GM21825 (cell line): Measurements from ENCODE around the gene ZNF407.

Experiments
- ATAC-seq: cut with Tn5 transposase; IDR thresholded peaks from one replicate; pipeline ENCODE4 v1.9.1; 2021; ENCODE audit warnings: mild to moderate bottlenecking, moderate library complexity; ENCODE audit not compliant: unreplicated experiment

ZNF407 gene

DNA sequence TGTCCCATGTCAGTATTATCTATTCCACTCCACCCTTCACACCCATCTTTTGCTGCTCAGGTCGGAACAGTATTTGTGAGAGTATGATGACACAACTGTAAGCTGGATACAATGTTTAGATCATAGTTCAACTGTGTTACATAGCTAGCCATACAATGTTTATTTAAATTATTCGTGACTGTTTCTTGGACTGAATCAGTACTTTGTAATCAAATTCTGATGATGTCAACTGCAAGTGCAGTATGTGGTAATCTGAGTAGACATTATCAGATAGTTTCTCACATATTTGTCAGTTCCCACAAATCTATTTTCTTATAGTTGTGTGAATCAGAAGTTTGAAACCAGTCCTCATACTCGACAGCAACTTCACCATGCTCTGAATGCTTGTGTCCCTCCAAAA is 177.6 kb downstream of the ZNF407 start:
- no peak for ATAC-seq

DNA sequence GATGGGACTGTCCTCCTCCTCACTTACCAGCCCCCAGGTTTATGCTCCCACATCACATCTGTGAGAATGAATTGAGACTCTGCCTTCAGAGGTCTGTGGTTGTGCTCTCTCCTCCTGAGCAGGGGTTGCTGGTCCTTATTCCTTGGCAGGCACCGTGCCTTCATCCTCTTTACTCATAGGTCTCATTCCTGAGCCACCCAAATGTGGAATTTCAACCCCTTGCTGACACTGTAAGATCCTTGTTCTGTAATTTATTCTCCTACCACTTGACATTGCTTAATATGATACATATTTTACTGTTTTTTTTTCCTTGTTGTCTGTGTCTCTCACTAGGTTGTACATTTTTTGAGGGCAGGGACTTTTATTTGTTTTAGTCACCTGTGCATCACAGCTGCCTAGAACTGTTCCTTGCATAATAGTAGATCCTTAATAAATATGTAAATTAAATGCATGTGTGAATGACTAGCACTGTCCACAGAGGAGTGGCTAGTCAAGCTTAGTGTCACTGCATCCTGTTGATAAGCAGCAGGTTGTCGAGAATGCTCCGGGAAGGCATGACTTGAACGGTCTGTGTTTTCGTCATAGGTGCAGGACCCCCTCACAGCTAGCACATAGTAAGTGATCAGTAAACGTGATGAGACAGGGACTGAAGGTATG is 180.6 kb downstream of the ZNF407 start:
- ATAC-seq: no peak

DNA sequence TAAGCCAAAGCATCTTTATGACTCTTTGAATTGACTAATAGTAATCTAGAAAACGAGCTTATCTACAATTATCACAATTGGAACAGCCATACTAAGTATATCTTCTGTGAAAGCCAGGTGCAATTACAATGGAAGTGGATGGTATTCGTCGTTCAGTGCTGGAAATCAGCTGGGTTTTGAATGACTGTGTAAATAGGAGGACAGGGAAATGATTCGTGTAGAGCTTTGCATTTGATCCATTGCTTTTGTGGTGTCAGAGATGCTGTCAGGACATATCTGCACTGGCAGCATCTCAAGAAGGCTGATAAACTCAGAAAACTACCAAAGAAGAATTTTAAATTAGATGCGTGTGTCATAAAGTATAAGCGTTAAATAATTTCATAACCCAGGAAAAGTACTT is 187.1 kb downstream of the ZNF407 start:
- no peak for ATAC-seq

DNA sequence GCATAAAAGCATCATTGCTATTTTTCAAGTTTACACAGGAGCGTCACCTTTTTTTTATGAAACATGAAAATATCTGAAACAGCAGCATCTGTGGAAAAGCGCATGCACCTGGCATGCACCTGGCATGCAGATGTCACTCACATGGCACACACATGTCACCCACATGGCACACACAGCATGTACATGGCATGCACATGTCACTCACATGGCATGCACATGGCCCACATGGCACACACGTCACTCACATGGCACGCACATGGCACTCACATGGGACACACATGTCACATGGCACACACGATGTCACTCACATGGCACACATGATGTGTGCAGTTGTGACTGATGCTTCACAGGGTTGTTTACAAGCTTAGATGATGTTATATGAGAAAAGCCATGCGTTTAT is 188.0 kb downstream of the ZNF407 start:
- ATAC-seq: no peak

DNA sequence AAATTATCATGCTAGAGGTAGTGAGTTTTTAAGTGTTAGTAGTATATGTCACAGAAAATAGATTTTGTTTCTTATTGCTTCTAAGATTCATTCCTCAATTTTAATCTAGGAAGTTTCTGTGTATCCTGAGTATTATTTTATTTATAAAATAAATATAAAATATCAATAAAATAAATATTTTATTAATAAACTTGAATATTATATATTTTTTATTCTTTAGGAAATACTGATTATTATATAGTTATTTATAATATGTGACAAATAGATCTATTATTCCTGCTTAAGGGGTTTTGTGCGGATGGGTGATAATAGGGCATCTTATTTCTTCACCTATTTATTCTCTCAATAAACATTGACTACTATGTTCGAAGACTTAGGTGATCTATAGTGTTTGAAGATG is 191.0 kb downstream of the ZNF407 start:
- no peak for ATAC-seq

DNA sequence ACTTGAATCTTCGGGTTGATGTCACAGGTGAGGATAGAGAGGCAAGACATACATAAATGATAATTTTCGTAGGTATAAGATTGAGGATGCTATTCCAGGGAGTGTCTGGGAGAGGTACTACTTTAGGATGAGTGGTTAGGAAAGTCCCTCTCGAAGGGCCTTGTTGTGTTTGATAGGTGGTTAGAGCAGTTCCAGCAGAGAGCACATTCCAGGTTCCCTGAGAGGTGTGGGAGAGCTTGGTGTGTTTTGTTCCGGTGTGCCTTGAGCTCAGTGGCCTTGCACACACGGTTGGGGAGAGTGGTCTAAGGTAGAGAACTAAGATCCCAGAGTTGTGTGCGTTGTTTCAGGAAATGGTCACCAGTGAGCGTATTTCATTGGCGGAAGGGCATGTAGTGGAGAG is 191.4 kb downstream of the ZNF407 start:
- no peak for ATAC-seq

DNA sequence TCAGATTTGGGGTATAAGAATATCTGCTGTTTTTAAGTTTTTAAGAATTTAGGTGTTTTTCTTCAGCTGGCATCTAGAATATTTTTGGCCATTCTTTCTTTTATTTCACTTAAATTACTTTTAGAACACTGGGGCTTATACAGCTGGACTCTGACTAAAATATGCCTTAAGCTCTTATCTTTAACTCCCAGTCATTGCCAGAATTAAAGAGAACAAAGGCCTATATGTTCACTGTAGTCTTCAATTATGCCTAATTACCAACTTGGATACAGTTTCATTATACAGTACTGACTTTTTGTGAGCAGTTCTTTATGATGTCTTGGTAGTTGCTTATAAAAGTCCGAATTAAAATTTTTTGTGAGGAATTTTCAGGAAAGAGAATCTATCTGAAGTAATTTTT is 192.8 kb downstream of the ZNF407 start:
- ATAC-seq: no peak

DNA sequence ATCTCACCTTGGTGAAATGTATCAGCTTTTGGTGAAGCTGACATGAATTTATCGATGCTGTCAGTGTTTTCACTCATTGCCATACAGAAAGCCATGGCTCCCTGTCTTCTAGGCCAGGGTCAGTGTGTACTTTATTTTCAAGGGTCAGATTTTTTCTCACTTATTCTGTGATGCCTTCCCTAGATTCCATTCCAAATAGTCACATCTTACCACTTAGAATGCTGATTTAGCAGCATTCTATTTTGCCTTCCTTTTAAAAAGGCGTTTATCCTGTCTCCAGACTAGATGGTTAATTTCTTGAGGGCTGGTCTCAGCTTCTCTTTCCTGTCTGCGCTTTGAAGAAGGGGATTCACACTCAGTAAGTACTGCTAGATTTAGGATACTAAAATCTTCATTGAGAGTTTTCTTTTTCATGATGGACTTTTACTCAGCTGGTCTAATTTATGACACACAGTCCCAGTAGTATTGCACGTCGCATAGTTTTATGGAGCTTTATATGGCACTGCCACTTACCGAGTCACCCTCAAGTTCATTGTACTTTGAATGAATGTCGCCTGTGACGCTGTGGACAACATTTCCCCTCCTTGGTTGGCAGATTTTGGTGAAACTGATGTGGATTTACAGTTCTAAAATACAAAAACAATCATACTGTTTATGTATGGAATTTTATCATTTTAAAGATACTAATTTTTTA is 194.0 kb downstream of the ZNF407 start:
- ATAC-seq: no peak

DNA sequence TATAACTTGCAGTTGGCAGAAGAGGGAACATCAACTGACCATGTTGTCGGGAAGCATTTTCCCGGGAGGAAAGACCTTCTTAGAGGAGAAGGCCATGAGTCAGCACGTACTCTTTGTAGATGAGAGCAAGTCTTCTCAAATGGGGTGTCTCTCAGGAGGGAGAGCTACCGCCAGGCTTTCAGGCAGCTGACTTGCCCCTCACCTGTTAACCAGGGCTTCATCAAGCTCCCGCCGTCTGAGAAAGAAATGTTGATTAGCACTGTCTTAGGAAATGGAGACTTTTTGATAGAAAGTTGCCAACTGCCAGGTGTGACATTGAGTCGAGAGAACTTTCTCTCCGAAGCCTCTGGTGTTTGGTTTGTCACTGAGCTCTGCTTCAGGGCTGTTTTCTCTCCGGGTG is 196.1 kb downstream of the ZNF407 start:
- no peak for ATAC-seq

DNA sequence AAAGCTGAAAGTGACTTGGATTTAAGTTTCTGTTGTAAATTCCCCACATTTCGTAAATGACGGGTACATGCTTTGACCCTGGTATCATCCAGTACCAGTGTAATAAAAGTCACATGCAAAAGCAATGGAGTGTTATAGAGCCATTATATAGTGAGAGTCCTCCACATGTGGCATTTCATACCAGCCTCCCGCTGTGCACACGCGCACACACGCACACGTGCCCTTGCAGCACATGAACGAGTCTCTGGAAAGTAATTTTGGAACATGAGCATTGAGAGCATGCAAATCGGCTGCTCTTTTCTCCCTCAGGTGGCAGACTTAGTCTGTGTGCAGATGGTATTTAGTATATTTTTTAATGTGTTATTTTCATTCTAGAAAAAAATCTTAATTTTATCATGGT is 198.1 kb downstream of the ZNF407 start:
- ATAC-seq: no peak

DNA sequence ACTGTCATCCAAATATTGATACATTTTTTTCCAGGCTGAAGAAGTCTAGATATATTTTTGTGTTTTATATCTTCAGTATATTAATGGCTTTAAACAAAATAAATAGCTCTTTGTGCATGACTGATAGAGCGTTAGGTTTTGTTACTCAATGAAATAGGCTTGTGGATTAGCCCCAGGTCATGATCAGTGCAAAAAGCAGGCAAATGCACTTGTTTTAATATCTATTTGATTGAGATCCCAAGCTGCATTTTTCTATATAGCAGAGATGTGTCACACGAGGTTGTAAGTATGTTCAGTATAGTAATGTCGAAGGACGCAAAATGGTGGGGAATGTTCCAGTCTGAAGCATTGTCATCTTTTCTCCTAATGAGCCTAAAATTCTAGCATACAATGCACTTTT is 198.5 kb downstream of the ZNF407 start:
- ATAC-seq: no peak

DNA sequence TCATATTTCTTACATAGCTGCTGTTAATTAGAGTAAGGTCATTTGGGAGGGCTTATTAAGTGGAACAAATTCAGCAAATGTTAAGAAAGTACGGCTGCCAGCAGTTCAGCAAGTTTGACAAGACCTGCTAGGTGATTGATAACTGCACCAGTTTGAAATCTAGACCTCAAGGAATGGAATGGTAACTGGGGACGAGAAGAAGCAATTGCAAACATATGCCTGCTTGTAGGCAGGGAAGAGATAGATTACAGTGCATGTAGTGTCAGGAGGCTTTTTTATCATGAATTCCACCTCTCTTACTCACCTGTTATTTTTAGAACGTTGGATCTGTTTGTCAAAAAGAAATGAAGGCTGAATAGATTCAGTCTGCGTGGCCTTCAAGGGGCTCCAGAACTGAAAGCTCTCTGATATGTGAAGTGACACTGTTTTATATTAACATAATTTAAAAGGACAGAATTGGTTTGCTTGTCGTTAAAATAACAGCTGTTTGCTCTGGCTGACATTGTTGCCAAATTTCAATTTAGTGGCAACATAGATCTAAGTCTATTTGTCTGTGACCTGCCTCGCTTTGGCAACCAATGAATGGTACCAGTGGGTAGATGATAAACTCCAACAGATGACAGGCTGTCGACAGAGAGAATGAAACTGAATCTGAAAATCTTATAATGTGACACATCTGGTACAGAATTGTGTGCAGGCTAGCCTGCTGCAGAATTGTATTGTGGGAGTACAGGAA is 199.3 kb downstream of the ZNF407 start:
- peak; percentile 97 for ATAC-seq

DNA sequence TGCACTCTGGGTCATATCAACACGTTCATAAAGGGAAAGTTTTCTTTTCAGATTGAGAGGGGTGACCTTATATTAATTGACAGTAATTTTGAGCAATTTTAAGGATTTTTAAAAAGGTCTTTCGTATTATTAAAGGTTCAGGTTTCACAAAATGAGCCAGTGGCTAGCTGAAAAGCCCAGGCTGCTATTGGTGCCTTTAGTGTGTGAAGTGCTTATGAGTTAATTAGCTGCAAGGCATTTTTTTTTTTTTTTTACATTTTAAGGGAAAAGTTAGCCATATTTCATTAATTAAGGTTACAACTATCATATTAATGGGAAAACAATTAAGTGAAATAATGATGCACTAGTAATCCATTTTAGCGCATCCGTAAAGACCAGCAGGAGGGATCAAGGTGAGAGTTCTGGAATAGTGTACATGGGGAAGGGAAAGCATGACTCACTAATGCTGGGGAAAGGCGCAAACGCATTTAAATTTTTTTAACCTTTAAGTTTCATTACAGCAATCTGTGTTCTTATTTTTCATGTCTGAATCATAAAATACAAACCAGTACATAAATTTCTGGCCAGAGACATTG is 200.0 kb downstream of the ZNF407 start:
- peak; percentile 34 for ATAC-seq

DNA sequence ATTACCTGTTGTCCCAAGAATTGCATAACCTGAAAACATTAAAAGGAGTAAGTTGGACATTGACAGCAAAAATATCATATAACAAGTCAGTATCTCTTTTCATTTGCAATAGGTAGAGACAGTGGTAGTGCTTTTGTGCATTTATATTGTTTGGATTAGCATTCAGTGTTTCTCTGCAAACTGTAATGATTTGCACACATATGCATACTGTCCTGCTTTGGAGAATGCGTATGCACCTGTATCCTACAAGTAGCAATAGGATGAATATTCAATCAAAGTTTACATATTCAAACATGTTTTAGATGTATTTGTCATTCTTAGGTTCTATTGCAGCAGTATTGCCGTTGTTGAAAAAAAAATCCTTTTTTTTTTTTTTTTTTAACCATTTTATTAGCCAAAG is 201.9 kb downstream of the ZNF407 start:
- ATAC-seq: no peak

DNA sequence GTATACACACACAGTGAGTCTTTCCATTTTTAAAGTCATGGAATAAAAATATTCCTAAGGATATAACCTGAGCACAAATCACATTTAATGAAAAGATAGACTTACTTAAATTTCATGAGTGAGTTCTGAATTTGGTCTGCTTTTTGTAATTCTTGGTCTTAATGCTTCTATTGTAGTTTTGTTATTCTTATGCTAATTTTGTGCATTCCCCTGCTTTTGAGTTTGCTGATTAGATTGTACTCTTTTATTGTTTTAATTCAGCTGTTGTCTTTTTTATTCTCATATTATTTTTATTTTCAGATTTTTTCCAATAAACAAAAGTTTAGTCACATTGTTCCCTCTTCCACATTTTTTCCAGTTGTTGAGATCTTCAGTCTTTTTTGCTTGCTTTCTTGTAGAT is 202.4 kb downstream of the ZNF407 start:
- no peak for ATAC-seq

DNA sequence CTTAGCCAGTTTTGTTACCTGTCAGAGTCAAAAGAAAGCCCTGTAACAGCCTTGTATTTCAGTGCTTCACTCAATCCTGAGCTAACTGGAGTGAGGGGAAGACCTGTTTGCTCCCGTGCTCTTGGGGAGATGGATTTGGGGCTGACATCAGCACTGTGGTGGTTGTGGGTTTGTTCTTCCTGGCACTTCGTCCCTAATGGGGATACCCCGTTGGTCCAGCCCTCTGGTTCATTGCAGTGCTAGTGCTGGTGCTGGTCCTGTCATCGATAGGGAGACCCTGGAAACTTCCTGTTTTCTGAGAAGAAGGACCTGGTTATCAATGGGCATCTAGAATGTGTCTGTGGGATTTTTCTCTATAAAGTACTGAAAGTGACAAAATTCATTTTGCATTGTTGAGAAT is 205.4 kb downstream of the ZNF407 start:
- ATAC-seq: no peak

DNA sequence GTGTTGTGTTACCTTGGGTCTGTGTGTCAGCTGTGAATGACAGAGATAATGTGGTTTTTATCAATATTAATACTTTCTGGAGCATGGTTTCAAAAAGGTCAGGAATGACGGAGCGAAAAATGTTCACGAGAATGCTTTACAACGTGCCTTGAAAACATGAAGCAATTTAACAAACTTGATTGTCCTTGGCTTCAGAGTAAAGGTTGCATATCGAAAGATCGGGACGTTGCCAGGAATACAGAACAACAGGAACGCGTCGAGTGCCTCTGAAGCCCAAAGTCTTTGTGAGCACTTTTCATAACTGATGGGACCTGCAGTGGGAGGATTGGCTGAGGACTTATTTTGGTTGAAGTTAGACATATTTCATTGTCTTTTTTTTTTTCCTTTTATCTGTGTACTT is 206.1 kb downstream of the ZNF407 start:
- no peak for ATAC-seq

DNA sequence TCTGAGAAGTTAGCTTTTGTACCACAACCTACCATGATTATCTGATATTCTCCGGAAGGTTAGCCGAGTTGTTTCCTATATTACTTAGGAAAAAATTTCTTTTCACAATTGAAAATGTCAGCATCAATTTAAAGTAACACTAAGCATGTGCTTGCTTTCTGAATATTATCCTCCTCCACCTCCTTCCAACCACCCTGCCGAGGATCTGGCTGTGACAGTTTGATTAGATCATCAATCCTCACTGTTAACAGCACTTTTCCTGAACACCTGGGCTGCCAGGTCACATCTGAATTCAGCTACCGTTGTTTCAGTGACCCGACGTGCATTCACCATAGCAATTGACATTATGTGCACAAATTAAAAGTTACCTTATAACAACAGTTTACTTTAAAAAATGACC is 207.0 kb downstream of the ZNF407 start:
- ATAC-seq: no peak

DNA sequence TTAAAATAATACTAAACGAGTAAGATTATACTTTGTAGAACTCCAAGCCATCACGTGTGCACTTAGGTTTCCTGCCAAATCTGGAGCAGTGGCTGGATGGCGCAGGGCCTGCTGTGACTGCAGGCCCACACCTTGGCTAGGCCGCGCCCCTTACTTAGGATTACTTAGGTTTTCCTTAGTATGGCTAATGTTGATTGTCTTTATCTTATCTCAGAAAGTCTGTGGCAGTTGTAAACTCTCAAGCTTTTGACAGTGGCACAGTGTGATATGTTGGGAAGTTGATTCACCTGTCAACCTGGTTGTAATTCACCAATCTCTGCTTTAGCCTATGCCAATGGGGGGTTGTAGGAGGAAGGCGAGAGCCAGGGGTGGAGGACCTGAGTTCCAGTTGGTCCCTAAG is 208.4 kb downstream of the ZNF407 start:
- ATAC-seq: no peak

DNA sequence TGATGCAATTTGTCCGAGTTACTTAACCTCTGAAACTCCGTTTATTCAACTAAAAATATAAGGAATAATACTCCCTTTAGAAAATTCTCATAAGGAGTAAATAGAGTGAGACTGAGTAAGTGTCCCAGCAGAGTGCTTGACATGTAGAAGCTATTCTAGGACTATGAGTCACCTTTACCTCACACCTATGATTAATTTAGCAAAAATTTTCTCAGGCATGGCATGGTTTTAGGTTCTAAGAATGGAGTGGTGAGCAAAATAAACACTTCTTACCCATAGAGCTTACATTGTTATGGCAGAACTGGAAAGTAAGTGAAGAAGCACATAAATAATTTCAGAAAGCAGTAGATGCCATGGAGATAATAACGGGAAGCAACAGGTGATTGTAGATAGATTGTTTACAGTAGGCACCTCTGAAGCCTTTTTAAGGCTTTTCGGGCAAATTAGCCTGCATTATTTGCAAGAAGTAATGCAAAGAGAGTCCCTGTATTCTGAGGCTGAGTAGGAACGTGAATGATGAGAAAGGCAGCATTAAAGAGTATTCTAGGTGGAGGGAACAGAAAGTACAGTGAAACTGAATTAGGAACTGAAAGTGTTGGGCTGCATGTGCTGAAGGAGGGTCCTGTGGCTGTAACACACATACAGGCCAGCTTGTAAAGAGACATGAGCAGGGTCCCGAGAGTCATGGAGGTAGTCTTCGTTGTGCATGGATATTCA is 209.2 kb downstream of the ZNF407 start:
- ATAC-seq: peak; percentile 99

DNA sequence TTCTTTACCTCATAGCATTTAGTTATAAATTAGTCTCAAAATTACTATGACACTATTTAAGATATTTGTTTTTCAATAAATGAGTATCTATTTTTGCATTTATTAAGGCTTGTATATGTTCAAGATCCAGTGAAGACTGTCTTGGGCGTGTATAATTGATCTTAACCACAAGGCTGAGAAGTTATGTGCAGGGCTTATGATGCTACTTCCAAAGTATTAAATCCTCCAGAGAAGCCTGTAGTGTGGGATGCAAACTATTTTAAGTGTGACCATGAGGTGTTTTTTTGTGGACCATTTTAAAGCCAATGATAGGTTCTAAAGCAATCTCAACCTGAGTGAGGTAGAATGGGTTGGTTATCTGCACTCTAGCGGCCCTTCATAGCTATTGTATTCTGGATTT is 219.9 kb downstream of the ZNF407 start:
- ATAC-seq: no peak
